Suppressor macrophage (primary cell): ENCODE data around the gene KIF21B.
A peak's percentile ranks its signal among the peaks of the same experiment; 100 is the strongest.

Experiments used
- DNase-seq, 4 experiments: peaks; one replicate each; pipeline ENCODE4 v3.0.0-alpha.2; 2020 to 2022

Gene KIF21B

GRCh38 chr1:200992382-200993048, 31.0 kb downstream of the KIF21B start:
- peak; percentile 25 to 54 (median 50) for DNase-seq

DNA sequence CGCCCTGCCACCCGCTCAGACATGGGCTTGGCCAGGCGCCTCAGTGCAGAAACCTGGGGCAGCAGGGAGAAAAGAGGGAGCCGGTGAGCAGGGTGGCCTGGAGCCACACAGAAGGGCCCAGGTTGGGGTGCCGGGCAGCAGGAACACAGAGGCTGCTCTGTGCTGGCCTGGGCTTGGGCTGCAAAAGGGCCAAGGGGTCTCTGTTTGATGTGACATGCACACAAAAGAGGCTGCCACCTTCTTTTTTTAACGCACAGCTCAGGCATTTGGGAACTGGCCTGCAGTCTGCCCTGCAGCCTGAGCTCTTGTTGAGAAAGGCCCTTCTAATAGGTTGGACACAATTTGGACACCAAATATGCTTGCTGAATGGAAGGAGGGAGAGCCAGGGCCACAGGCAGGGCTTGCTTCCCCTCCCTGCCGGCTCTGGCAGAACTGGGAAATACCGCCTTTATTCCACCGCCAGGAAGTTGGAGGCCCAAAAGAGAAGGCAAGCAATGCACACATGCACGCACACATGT, 32.4 kb downstream of the KIF21B start:
- DNase-seq = no peak

DNA sequence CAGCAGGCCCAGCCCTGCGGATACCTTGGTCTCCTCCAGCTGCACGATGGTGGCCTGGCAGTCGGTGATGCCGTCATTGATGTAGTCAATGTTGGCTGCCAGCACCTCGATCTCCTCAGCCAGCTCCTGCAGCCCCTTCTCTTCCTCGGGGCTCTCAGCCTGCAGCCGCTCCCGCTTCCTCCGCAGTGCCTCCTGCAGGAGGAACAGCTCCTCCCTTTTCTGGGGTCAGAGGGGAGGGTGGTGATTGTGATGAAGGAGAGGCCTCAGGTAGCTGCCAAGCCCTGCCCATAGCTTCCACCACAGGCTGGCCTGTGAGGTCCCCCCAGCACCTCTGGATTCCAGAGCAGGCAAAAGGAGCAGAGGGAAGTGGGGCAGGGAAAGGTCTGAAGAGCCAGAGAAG, 33.4 kb downstream of the KIF21B start:
- no peak for DNase-seq

DNA sequence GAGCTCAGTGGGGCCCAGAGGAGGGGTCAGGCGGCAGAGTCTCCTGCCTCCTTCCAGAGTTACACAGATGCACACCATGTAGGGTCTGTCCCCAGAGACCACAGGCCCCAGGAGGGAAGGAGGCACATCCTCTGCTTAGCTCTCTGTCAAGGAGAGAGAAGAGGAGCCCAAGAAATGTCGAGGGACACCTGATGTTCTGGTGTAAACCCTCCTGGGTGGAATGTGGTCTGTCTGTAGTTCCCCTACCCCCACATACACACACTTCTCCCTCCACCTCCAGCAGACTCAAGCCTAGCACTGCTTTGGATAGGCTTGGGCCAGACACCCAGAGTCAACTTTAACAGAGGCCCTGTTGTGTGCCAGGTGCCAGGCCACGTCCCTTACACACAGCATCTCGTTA, 34.2 kb downstream of the KIF21B start:
- no peak for DNase-seq

- DNase-seq = no peak
Measured at GRCh38 chr1:200988693-200989092, 34.8 kb downstream of the KIF21B start.

DNA sequence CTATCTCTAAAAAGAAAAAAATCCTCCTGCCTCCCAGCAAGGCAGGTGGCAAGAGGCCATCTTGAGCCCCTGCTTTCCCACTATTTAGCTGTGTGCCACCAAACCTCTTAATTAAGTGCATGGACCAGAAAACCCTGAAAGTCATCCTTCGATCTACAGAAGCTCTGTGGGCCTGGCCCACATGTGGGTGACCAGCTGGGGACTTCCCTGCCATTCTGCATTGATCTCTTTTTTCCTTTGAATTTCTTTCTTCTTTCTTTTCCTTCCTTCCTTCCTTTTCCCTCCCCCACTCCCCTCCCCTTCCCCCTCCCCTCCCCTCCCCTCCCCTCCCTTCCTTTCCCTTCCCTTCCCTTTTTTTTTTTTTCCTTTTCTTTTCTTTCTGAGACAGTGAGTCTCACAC, 38.0 kb downstream of the KIF21B start:
- no peak for DNase-seq

DNA sequence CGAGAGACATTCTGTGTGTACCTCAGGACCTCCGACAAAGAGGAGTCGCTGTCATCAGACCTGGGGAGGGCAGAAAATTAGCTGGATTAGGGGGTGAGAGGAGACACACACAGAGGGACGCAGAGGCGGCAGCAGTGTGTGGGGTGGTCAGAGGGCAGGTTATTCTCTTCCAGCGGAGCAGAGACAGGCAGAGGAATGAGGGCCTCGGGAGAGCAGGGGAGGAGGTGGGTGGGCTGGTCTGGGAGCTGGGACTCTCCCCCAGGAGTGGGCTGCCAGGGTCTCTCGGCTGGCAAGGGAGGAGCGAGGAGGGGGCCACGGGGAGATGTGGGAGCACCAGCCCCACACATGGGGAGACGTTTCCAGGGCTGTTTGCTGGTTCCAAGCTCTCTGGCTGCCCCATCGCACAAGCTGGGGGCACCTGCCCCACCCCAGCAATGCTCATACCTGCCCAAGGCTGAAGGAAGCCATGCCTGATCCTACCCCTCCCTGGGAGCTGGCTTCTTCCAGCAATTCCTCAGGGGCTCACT, 40.4 kb downstream of the KIF21B start:
- no peak for DNase-seq

DNA sequence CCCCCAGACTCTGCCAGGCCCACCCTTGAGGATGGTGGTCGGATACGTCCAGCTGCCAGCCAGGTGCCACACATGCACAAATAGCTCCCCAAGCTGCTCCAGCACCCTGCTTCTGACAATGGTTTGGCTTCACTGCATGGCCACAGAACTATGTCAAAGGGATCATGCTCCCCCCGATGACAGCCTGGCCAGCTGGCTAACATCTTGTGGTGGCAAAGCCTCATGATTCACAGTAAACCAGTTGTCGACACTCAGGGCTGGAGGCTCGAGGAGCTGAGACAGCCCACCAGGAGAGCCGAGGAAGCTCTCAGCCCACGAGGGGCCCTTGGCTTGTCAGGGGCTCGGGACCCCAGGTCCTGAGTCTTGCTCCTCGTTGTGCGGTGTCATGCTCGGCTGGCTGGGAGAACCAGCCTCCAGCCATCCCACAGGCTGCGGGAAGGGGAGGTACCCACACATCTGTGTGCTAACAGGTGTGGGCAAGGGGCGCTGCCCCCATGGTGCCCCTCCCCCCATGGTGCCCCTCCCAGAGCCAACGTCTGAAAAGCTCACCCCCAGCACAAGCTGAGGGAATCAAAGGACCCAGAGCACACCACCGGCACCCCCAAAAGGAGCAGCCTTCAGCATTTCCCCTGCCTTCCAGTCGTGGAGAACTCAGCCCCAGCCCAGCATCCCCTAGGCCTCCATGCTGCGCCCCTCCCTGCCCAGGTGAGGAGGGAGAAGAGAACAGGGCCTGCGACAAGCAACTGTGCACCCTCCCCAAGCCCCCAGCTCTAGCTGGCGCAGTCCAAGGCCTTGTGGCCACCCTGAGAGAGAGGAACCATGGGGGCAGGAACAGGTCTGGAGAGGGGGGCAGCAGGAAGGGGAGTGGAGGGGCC, 41.2 kb downstream of the KIF21B start:
- no peak for DNase-seq

- DNase-seq = no peak
Measured at GRCh38 chr1:200981278-200981677, 42.2 kb downstream of the KIF21B start.

DNA sequence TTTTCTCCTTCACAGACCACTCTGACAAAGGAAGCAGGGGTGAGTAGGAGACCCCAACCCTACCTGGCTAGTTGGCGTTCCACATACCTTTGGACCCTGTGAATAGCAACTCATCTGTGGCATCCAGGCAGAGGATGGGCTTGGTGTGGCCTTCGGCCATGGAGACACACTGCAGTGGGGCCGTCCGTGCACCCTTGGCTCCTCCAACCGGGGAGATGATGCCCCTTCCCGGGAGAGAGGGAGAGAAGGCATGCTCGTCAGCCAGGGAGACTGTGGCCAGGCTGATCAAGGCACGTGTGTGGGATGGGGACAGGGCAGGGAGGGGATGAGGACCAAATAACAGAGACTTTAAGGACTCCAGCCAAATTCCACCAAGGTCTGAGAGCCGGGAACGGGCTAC, 42.6 kb downstream of the KIF21B start:
- no peak for DNase-seq

DNA sequence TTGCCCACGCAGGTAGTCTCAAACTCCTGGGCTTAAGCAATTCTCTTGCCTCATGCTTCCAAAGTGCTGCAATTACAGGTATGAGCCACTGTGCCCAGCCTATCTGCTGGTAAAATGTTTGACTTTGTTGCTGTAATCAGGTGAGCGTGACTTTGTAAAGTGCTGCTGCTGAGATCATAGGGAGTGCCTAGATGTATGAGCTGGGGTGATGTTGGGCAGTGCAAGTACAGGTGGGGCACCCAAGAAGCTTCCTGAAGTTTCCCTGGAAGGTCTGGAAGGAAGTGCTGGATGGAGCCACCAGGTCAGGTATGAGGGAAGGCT, 43.1 kb downstream of the KIF21B start:
- DNase-seq = no peak

DNA sequence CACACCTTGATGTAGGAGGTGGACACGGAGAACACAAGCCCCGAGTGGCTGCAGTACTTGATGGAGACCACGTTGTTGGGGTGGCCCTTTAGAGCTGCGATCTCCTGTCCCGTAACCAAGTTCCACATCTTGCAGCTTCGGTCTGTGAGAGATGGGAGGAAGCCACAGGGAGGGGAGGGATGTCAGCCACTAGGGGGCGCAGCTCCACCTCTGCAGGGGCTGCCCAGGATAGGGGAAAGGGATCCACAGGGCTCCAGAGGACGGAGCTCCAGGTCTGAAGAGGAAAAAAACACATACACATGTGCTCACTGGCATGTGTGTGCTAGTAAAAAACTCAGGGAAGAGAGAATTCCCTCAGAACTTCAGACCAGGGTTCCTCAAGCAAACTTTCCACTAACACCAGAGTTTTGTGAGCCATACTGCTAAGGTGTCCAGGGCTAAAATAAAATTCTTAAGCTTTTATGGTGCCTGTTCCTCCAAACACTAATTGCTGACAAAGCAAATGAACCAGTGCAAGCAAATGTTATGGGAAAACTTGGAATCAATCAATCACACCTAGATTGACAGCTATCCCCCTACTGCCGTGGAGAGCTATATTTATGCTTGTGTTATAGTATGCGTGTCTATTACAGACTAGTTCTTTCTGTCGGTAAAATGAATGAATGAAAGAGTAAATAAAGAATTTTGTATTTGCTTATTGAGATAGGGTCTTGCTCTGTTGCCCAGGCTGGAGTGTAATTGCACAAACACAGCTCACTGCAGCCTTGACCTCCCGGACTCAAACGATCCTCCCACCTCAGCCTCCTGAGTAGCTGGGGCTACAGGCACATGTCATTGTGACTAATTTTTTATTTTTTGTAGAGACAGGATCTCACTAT, 43.7 kb downstream of the KIF21B start:
- peak; percentile 52 to 76 (median 62) for DNase-seq

DNA sequence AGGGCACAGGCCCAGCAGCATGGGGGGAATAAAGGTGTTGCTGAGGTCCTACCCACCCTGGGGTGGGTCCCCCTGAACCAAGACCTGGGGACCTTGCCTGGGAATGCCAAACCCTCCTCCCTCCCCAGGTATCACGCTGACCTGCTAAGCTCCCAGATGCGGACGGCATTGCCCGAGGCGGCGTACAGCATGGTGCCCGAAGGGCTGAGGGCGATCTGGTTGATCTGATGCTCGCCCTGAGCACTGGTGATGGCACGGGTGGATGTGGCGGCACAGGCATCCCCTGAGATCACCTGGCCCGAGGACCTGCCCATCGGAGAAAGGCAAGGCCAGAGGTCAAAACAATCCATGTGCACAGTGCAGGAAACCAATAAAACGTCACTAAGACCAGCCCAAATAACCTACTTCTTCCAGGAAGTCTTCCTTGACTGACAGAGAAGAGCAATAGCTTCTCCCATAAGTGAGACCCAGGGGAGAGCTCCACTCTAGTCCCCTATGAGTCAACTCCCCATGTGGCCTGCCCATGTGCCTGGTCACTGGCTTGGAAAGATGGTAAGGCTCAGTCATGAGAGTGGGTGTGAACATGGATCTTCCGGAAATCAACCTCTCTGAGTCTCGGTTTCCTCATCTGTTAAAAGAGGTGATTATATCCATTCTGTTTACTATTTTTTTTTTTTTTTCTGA, 46.3 kb downstream of the KIF21B start:
- no peak for DNase-seq

GRCh38 chr1:200976634-200977033, 46.9 kb downstream of the KIF21B start:
- no peak for DNase-seq

DNA sequence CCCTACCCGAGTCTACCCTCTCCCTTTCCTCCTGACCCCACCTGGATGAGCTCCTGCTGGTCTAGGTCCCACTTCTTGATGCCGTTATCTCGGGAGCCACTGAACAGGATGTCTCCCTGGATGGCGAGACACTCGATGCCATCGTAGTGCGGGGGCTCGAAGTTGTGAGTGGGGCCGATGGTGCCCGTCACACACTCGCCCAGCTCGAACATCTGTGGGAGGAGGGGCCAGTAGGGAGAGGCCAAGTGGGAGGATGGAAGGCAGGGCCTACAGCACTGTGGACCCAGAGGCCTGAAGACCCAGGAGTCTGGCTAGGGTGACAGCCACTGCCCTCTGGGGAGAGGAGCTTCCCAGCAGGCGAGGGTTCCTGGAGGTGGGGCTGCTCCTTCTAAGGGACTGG, 48.1 kb downstream of the KIF21B start:
- no peak for DNase-seq

GRCh38 chr1:200974711-200975110, 48.8 kb downstream of the KIF21B start:
- DNase-seq = no peak

- no peak for DNase-seq
Measured at GRCh38 chr1:200973937-200974657, 49.4 kb downstream of the KIF21B start.

- no peak for DNase-seq
Measured at GRCh38 chr1:200972985-200973742, 50.4 kb downstream of the KIF21B start.

GRCh38 chr1:200971955-200972711, 51.4 kb downstream of the KIF21B start:
- DNase-seq = peak; percentile 47 to 73 (median 64)

DNA sequence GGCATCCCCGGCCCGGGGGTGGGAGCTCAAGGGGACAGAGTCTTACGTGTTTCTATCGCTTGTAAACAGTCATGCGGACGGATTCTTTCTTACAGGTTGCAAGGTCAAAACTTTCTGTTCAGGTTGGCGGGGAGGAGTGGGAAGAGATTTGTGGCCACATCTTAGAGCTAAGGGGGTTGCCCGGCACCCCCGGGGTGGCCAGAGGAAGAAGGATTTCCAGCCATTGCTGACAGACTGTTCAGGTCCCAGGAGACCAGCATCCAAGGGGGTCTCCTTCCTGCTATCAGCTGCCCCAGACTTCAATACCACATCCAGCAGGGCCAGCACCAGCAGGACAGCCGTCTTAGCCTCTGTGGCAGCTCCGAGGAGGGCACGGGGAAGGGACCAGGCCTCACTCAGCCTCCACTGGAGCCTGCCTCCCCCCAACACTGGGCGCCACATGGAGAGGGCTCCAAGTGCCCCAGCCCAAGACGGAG, 52.0 kb downstream of the KIF21B start:
- DNase-seq = no peak
